SIG-M5 treated with dmso at 0.1 percent for 504 hours (cell line): ENCODE data around the gene FBN1.

Experiments used
- DNase-seq: peaks from one replicate; lab custom pipeline; 2025; ENCODE audit not compliant: unreplicated experiment; lab: John Stamatoyannopoulos, UW

FBN1 gene

GRCh38 chr15:48408327-48408726 is 237.2 kb downstream of the FBN1 start:
- no peak for DNase-seq

DNA sequence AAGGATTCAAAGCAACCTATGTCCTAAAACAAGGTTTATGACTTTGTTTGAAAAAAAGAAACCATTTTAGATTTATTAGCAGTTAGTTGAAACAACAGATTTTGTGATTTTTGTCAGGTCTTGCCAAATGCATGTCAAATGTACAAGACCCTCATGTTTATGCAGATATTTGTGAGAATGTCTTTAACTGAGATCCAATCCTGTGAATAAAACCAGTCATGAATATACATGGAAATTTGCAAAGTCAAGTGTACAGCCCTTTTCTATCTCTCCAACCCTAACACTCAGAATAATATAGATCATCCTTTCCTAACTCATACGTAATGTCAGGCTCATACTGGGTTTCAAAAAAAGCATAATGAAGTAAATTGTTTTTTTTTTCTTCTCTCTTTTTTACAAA is 237.9 kb downstream of the FBN1 start:
- DNase-seq: no peak

DNA sequence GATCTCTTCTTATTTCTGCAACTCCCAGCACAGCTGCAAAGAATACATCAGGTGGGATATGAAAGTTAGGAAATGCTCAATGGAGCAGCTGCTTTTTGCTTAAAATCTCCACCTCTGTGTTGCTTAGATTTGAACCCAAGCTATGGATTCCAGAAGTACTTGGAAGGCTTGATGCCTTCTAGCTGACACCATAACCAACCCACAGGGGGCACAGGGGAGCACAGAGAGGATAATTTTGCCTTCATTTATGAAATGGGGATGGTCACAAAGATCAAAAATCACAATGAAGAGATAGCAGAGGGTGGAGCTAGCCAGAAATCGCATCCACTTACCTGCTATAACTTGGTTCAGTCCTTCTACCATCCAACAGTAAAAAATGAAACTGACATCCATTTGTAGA is 238.6 kb downstream of the FBN1 start:
- no peak for DNase-seq

DNA sequence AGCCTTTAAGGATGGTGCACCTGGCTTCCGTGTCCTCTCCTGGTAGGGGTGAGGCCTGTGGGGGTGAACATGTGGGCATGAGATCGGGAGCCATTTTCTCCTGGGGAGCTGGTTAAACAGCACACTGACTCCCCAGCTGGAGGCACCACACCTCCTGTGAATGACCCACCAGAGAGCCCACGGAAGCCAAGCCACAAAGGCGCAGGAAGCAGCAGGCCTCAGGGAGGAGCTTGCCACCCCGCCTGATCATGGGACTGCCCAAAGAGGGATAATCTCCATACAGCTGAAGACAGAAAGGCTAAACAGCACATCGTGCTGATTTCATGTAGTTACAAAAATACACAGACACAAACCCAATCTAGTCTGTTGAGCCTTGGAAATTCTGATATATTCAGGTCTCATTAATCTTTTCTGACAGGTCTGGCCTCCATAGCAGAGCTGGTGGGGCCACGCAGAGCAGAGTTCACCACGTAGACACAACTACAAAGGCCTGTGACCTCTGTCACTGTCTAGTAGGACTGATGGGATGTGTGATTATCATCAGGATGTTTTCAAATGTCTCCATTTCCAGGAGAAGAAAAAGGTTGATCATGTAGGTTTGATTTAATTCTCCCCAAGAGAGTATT is 239.1 kb downstream of the FBN1 start:
- no peak for DNase-seq

DNA sequence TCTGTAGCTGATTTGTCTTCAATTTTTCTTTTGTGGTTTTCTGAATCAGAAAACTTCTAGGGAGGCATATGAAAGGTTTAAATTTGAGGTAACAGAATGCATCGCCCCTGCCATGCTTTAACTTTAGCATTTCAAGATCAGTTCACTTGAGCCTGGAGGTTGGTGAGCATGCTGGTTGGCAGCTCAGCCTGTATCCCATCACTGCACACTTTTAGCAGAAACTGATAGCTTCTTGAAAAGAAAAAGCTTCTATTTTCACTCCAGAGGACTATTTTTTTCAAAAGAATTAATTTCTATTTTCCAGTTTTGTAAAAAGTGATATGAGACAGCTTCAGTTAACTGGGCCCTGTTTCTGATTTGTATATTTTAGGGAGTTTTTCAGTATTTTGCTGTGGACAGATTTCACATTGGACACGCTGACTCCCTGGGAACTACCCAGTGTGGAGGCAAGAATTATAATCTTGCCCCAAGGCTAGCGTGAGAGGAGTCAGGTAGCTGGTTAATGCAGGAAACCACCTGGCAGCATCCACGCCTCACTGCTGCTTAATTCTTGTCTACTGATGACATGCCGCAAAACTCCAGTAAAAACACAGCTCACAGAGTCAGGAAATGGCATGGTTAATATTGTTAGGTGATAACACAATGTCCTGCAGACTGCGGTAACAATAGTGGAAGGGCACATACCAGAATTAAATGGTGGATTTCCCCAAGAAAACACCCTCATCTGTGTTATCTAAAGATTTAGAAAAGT is 242.9 kb downstream of the FBN1 start:
- no peak for DNase-seq

GRCh38 chr15:48400086-48400485 is 245.4 kb downstream of the FBN1 start:
- DNase-seq: no peak

GRCh38 chr15:48397841-48398240 is 247.7 kb downstream of the FBN1 start:
- DNase-seq: no peak

DNA sequence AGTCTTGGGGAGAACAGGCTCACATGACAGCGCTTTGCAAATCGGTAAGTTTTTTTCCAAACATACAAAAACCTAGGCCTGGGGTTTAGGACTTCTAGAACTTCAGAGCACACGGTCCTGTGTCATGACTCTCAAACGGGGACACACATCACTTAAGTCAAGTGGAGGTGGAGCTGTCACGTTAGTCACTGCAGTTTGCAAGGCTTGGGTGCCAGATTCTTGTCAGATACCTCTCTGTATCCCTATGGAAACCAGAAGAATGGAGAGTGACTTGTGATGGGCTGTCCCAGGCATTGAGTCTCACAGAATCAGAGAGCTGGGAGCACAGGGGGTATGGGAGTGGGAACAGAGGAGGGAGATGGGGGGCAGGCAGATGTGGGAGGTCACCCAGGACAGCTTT is 249.5 kb downstream of the FBN1 start:
- no peak for DNase-seq

GRCh38 chr15:48395521-48396011 is 249.9 kb downstream of the FBN1 start:
- DNase-seq: no peak

DNA sequence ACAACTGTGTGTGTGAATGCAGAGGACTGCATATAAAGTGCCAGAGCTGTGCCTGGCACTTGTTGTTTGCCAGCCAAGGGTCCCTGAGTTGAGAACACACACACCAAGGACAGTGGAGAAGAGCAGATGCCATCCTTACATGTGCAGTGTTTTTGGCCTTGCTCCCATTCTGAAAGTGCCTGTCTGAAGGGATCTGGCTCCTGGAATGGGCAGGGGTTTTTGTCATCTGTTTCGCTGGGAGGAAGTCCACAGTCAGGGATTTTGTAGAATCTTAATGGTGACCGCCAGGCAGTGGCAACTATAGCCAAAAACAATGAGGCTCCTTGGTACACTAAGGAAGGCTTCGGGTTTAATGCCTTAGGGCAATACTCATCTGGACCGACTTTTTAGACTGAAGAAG is 250.5 kb downstream of the FBN1 start:
- DNase-seq: no peak

- DNase-seq: no peak
Observed at GRCh38 chr15:48393645-48394506, 251.6 kb downstream of the FBN1 start.

- DNase-seq: no peak
Observed at GRCh38 chr15:48392356-48392755, 253.2 kb downstream of the FBN1 start.

DNA sequence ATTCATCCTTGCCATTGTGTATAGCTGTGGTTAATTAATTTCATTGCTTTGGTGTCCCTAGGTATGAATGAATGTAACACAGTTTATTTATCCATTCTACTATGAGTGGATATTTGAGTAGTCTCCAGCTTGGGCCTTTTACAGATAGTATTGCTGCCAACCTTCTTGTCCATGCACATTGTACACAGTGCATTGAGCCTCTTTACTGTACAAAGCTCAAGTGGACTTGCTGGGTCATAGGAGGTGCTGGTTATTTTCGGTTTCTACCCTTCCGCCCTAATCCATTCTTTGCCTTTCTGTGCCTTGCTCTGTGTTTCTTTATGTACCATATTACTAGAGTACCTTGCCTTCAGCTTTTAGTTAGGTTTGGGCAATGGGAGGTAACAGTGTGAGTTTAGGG is 253.6 kb downstream of the FBN1 start:
- DNase-seq: no peak

- no peak for DNase-seq
Observed at GRCh38 chr15:48389691-48390143, 255.8 kb downstream of the FBN1 start.

GRCh38 chr15:48388910-48389309 is 256.6 kb downstream of the FBN1 start:
- DNase-seq: no peak

DNA sequence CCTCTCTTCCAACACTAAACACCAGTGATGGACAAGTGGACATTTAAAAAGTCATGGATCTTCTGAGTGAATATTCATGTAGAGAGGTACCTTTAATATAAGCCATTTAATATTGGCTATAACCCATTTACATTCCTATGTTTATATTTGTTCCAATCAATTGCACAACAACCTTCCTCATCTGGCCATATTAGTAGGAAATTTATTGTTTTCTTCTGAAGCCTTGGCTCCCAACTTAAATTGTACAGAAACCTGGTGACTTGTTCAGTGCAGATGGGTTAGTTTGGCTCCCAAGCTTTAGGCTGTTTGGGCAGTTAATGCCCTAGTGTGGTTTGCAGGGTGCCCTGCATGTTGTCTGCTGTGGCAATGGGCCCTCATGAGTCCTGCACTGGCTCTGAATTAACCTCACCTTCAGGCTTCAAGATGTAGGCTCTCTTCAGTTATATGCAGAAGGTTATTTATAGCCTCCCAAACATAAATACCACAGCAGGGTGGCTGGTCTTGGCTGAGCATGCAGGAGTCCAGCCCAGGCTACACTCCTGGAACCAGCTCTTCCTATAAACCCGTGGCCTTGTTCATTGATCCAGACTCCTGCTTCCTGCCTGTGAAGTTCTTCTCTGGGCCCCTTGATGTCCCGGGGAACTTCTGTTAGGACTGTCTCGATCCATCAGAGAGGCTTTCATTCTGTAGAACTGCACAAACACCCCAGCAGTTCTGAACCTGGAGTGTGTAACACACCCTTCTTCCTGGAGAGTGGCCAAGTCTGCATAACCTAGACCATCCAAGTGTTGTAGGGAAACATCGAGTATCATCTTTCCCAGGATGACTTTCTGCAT is 257.3 kb downstream of the FBN1 start:
- DNase-seq: no peak

GRCh38 chr15:48385031-48385830 is 260.3 kb downstream of the FBN1 start:
- no peak for DNase-seq

DNA sequence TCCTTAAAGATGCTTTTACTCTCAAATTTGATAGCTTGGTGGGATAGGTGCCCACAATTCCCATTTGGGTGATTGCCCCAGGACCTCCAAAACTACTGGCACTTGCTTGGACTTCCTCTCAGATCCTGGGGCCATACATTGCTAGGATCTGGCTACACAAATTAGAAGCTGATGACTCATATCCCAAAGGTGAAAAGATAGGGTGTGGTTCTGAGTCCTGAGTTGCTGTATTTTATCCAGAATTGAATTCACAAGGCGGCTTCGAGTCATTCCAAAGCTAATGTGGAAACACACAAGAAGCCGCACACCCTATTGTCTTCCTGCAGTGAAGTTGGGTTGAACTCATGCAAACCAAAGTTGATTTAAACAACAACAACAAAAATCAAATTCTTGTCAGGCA is 260.9 kb downstream of the FBN1 start:
- DNase-seq: no peak

GRCh38 chr15:48383031-48383430 is 262.5 kb downstream of the FBN1 start:
- no peak for DNase-seq

DNA sequence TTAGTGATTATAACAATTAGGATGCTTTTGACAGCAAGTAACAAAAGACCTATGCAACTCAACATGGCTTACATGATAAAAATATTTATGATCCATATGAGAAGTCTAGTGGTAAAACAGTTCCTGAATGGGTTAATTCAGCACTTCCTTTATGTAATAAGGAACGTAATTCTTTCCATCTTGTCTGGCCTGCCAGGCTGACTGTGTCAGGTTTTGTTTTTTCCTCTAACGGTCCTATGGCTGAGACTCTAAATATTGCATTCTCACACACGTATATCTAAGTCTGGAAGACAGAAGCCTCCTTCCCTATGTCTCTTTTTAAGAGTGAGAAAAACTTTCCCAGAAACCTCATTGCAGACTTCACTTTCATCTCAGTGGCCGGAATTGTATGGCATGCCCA is 263.6 kb downstream of the FBN1 start:
- no peak for DNase-seq
